ENCODE results near the gene CACNA1C.

- TF ChIP-seq CTCF (conservative IDR thresholded peaks at IDR 0.05) (no peak), ZFX (IDR thresholded peaks at IDR 0.05) (no peak)
These were observed 382.7 kb downstream of the CACNA1C start for GRCh38 chr12:2435511-2435910.

Data from C4-2B (cell line).